ENCODE data around the gene RNF111.
"Not testable (repeated sequence)": the region's sequence is repeated elsewhere in the genome, so short reads cannot be mapped to it uniquely, and the experiment has no call there.

Gene RNF111

GRCh38 chr15:59063042-59063441 lies 75.6 kb downstream of the RNF111 start:
- no peak for DNase-seq

- DNase-seq = no peak
Measured at GRCh38 chr15:59069430-59069829, 82.0 kb downstream of the RNF111 start.

GRCh38 chr15:59074607-59075006 lies 87.1 kb downstream of the RNF111 start:
- no peak for DNase-seq

GRCh38 chr15:59087731-59088130 lies 100.3 kb downstream of the RNF111 start:
- DNase-seq = no peak

- DNase-seq = no peak
Measured at GRCh38 chr15:59094077-59094476, 106.6 kb downstream of the RNF111 start.

GRCh38 chr15:59096429-59096828 lies 109.0 kb downstream of the RNF111 start:
- DNase-seq = no peak

GRCh38 chr15:59099162-59099685 lies 111.8 kb downstream of the RNF111 start:
- no peak for DNase-seq

- DNase-seq = no peak
Measured at GRCh38 chr15:59104602-59104911, 117.1 kb downstream of the RNF111 start.

- peak; percentile 84 for DNase-seq
Measured at GRCh38 chr15:59104912-59105732, 117.7 kb downstream of the RNF111 start, which contains the start of gene CCNB2. CCNB2 (plus strand) TSS chr15:59105146; CDS start chr15:59105269, 123 bp downstream.

- DNase-seq = no peak
Measured at GRCh38 chr15:59105854-59106253, 118.4 kb downstream of the RNF111 start.

GRCh38 chr15:59111251-59111650 lies 123.8 kb downstream of the RNF111 start:
- no peak for DNase-seq

- DNase-seq = no peak
Measured at GRCh38 chr15:59115047-59115446, 127.6 kb downstream of the RNF111 start.

GRCh38 chr15:59116141-59116540 lies 128.7 kb downstream of the RNF111 start:
- no peak for DNase-seq

- DNase-seq = no peak
Measured at GRCh38 chr15:59116771-59117170, 129.3 kb downstream of the RNF111 start.

GRCh38 chr15:59119625-59120024 lies 132.2 kb downstream of the RNF111 start:
- no peak for DNase-seq

- DNase-seq = no peak
Measured at GRCh38 chr15:59120937-59121336, 133.5 kb downstream of the RNF111 start.

- DNase-seq = no peak
Measured at GRCh38 chr15:59124261-59124660, 136.8 kb downstream of the RNF111 start.

- DNase-seq = not testable (repeated sequence)
Measured at GRCh38 chr15:59125683-59126082, 138.2 kb downstream of the RNF111 start.

GRCh38 chr15:59127255-59127654 lies 139.8 kb downstream of the RNF111 start:
- DNase-seq = not testable (repeated sequence)

- DNase-seq = no peak
Measured at GRCh38 chr15:59131456-59131855, 144.0 kb downstream of the RNF111 start.

GRCh38 chr15:59131969-59132562 lies 144.6 kb downstream of the RNF111 start:
- no peak for DNase-seq

- DNase-seq = no peak
Measured at GRCh38 chr15:59133929-59134427, 146.5 kb downstream of the RNF111 start.

GRCh38 chr15:59137566-59137965 lies 150.1 kb downstream of the RNF111 start:
- DNase-seq = no peak

- DNase-seq = peak; percentile 39
Measured at GRCh38 chr15:59138243-59138642, 150.8 kb downstream of the RNF111 start.

All from effector CD4-positive, alpha-beta T cell (primary cell).